SJCRH30 (cell line): ENCODE data around the gene KCNIP1. TPM values are rescaled to one million over a fixed set of nuclear protein-coding genes. Genes with fewer than 3 reads are reported as not detected.
"Not testable (repeated sequence)": the region's sequence is repeated elsewhere in the genome, so short reads cannot be mapped to it uniquely, and the experiment has no call there.

Experiments used
- DNase-seq, 2 experiments: peaks; one replicate each; pipeline ENCODE4 v3.0.0-alpha.2; 2015 to 2020
- H3K27ac ChIP-seq: fragments of 250-450 bp; sonication (Bioruptor Pico); 2 replicates; pipeline ENCODE4 v1.5.1; 2020; ENCODE audit warnings: mild to moderate bottlenecking, moderate library complexity
- H3K27me3 ChIP-seq: fragments of 250-450 bp; sonication (Bioruptor Pico); 2 replicates; pipeline ENCODE4 v1.5.1; 2020; ENCODE audit warnings: mild to moderate bottlenecking, moderate library complexity
- H3K36me3 ChIP-seq: fragments of 250-450 bp; sonication (Bioruptor Pico); 2 replicates; pipeline ENCODE4 v1.5.1; 2020; ENCODE audit warnings: mild to moderate bottlenecking, moderate library complexity
- H3K4me1 ChIP-seq: fragments of 250-450 bp; sonication (Bioruptor Pico); 2 replicates; pipeline ENCODE4 v1.5.1; 2020; ENCODE audit warnings: mild to moderate bottlenecking, moderate library complexity
- H3K4me3 ChIP-seq: fragments of 250-450 bp; sonication (Bioruptor Pico); 2 replicates; pipeline ENCODE4 v1.5.1; 2020; ENCODE audit warnings: mild to moderate bottlenecking, moderate library complexity
- H3K9me3 ChIP-seq: fragments of 250-450 bp; sonication (Bioruptor Pico); replicated peaks from 2 replicates; pipeline ENCODE4 v1.5.1; 2020; ENCODE audit warnings: mild to moderate bottlenecking, moderate library complexity
- total RNA-seq: library from RNA; depleted of rRNA; stranded (reverse); fragments of >200 nt; shearing (Covaris generic); gene quantifications from 2 replicates; pipeline ENCODE4 v1.2.3, GENCODE V29; 2014

The KCNIP1 gene
- total RNA-seq, 1 experiment from 2014 or later, result 0.81 TPM

GRCh38 chr5:170746961-170747340 lies 243.1 kb downstream of the KCNIP1 start:
- Histone ChIP-seq H3K4me3 (no peak overlapping the region), H3K4me1 (peaks cover 13% of the 10 kb centered on the region; the same call in 1 of the 2 replicates), H3K9me3 (no peaks in the 10 kb centered on the region), H3K27me3 (0 out of 2 replicates have a peak, but pooled peaks cover 3% of the 10 kb centered on the region), H3K27ac (no peak overlapping the region), H3K36me3 (no peaks in the 10 kb centered on the region)
- DNase-seq, result no peak

DNA sequence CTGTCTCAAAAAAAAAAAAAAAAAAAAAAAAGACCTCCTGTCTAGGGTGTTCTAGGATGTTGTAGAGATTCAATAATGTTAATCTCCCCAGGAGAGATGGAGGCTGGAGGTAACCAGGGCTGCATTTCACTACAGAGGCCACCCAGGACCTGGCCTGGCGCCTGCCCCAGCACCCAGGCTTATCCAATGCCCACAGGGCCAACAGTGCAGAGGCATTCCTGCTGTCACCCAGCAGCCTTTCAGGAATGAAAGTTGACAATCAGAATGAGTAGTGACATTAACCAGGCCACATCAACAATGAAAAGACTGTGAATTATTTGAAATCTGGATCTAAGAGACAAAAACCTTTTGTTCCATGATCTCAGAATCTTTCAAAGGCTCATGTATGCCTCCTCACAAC lies 243.5 kb downstream of the KCNIP1 start:
- Histone ChIP-seq H3K27me3 (0 out of 2 replicates have a peak, but pooled peaks cover 3% of the 10 kb centered on the region), H3K36me3 (no peaks in the 10 kb centered on the region), H3K27ac (no peak overlapping the region), H3K4me1 (peaks cover 15% of the 10 kb centered on the region; the same call in 1 of the 2 replicates), H3K9me3 (no peaks in the 10 kb centered on the region), H3K4me3 (no peak overlapping the region)
- no peak for DNase-seq

GRCh38 chr5:170747851-170748250 lies 244.0 kb downstream of the KCNIP1 start:
- Histone ChIP-seq H3K27me3 (0 out of 2 replicates have a peak, but pooled peaks cover 3% of the 10 kb centered on the region), H3K27ac (no peak overlapping the region), H3K9me3 (no peaks in the 10 kb centered on the region), H3K4me1 (peaks cover 15% of the 10 kb centered on the region; the same call in 1 of the 2 replicates), H3K36me3 (no peaks in the 10 kb centered on the region), H3K4me3 (no peak overlapping the region)
- DNase-seq, result peak; percentile 30 to 47

DNA sequence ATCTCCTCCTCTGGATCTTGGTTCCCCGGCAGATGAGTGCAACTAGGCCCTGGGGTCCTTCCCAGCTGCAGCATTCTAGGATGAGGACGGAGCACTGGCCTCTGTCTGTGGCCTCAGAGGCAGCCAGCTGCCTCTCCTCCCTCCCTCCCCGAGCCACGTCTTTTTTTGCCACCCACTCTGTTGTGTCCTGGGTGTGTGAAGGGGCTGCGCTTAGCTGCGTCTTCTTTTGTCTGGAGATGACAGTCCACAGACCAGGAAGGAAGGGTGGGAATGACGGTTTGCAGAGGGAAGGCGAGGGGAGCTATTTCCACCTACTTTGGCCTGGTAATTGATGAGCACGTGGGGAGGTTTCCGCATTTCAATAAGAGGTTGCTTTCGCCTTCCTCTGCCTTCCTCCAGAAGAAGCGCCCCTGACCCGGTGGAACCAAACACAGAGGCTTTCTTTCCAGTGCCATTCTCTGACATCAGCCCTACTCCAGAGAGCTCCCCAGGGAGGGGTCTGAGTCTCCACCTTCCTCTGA lies 245.2 kb downstream of the KCNIP1 start:
- no peak for DNase-seq
- no peaks in the 10 kb centered on the region for H3K9me3 ChIP-seq

DNA sequence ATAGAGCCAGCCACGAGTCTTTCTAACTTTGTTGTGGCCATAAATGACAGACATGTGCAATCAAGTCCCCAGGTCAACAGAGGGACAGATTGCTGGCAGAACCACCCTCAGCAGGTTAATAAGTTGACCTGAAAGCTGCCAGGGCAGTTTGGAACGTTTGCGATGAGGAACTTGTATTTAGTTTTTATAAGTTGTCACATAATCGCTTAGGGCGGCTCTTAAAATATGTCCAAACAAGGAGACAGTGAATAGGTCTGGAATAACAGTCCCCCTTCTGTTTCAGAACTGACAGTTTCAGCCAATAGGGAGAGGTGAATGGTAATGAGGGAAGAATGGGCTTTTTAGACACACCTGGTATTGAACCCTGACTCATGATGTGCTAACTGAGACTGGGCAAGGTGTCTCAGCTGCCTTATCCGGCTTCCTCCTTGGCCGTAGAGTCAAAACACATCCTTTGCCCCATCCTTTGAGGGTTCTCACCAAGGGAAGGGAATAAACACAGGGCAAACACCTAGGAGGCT lies 246.2 kb downstream of the KCNIP1 start:
- Histone ChIP-seq H3K4me3 (no peak overlapping the region), H3K36me3 (no peaks in the 10 kb centered on the region), H3K27ac (no peak overlapping the region), H3K4me1 (peaks cover 15% of the 10 kb centered on the region; the same call in 1 of the 2 replicates), H3K27me3 (no peaks in the 10 kb centered on the region), H3K9me3 (no peaks in the 10 kb centered on the region)
- no peak for DNase-seq

More for the DNA sequence above, 245.2 kb downstream of the KCNIP1 start:
- Histone ChIP-seq H3K4me1 (peaks cover 15% of the 10 kb centered on the region; the same call in 1 of the 2 replicates), H3K27me3 (no peaks in the 10 kb centered on the region), H3K4me3 (no peak overlapping the region), H3K27ac (no peak overlapping the region), H3K36me3 (no peaks in the 10 kb centered on the region)

- no peaks in the 10 kb centered on the region for H3K36me3 ChIP-seq
- H3K9me3 ChIP-seq, result no peaks in the 10 kb centered on the region
- H3K4me1 ChIP-seq, result peaks cover 16% of the 10 kb centered on the region
- H3K27me3 ChIP-seq, result no peaks in the 10 kb centered on the region
- no peak overlapping the region for H3K4me3 ChIP-seq
- no peak for DNase-seq
- H3K27ac ChIP-seq, result no peak overlapping the region
Observed at GRCh38 chr5:170750791-170751190, 247.0 kb downstream of the KCNIP1 start.

- Histone ChIP-seq H3K36me3 (no peaks in the 10 kb centered on the region), H3K4me1 (peaks cover 16% of the 10 kb centered on the region), H3K9me3 (no peaks in the 10 kb centered on the region), H3K4me3 (no peak overlapping the region), H3K27ac (peak overlapping the region; percentile 40), H3K27me3 (no peaks in the 10 kb centered on the region)
- DNase-seq, result peak; percentile 42 to 61
Observed at GRCh38 chr5:170751631-170752030, 247.8 kb downstream of the KCNIP1 start.

DNA sequence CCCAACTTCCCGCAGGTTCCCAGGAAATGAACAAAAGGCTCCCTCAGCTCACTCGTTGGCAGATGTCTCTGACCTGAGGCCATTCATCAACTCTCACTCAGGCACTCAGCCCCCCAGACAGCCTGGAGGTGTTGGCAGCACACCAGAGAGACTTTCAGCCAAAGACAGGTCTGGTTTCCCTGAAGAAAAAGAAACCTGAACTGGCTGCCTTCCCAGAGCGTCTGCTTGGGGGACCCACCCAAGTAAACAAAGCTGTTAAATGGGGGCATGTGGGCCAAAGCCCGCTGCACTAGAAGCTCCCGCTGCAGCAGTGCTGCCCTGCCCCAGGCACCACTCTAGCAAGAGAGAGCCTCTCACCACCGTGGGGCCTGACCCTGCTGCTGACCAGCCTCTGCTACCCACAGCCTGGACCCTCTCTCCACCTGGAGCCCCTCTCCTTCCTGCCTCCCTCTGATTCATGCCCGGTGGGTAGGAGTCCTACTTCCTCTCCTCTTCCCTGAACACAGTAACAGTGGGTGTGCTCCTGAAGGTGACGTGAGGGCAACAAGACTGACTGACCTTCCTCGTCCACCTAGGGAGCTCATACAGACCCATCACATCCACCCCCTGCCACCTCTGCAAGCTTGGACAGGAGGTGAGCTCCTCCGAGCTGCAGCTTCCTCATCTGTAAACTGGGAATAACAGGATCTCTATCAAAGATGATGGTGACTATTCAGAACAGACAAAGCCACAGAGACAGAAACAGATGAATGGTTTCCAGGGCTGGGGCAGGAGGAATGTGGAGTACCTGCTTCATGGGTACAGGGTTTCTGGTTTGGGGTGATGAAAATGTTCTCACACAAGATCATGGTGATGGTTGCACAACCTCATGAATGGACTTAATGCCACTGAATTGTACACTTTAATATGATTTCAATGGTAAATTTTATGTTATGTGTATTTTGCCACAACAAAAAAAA lies 248.7 kb downstream of the KCNIP1 start:
- Histone ChIP-seq H3K4me1 (peaks cover 16% of the 10 kb centered on the region), H3K27ac (peak overlapping the region; percentile 40), H3K4me3 (no peak overlapping the region), H3K9me3 (no peaks in the 10 kb centered on the region), H3K36me3 (no peaks in the 10 kb centered on the region), H3K27me3 (no peaks in the 10 kb centered on the region)
- DNase-seq, result peak; percentile 57 to 70

DNA sequence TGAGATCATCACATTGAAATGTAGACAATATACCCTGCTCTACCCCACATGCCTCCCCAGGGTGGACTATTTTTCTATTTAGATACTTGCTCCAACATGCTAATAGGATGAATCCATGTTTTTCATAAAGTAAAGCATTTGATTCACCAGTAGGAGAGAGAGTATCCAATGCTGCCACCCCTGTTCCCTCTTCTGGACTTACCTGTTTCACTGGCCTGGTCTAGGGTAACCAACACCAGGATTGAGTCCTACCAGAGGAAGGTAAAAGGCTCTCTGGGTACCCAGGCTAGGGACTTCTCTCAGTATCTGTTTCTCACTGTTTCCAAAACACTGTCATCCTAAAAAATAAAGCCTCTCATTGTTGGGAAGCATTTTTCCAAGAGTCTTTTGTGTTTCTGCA lies 249.5 kb downstream of the KCNIP1 start:
- DNase-seq, result no peak
- Histone ChIP-seq H3K27me3 (no peaks in the 10 kb centered on the region), H3K4me3 (no peak overlapping the region), H3K9me3 (no peaks in the 10 kb centered on the region), H3K4me1 (peaks cover 16% of the 10 kb centered on the region), H3K27ac (no peak overlapping the region), H3K36me3 (no peaks in the 10 kb centered on the region)

- not testable (repeated sequence) for H3K36me3 ChIP-seq, H3K9me3 ChIP-seq, H3K4me3 ChIP-seq, DNase-seq, H3K27me3 ChIP-seq, H3K27ac ChIP-seq
- H3K4me1 ChIP-seq, result peaks cover 16% of the 10 kb centered on the region
Observed at GRCh38 chr5:170754508-170754907, 250.7 kb downstream of the KCNIP1 start.

DNA sequence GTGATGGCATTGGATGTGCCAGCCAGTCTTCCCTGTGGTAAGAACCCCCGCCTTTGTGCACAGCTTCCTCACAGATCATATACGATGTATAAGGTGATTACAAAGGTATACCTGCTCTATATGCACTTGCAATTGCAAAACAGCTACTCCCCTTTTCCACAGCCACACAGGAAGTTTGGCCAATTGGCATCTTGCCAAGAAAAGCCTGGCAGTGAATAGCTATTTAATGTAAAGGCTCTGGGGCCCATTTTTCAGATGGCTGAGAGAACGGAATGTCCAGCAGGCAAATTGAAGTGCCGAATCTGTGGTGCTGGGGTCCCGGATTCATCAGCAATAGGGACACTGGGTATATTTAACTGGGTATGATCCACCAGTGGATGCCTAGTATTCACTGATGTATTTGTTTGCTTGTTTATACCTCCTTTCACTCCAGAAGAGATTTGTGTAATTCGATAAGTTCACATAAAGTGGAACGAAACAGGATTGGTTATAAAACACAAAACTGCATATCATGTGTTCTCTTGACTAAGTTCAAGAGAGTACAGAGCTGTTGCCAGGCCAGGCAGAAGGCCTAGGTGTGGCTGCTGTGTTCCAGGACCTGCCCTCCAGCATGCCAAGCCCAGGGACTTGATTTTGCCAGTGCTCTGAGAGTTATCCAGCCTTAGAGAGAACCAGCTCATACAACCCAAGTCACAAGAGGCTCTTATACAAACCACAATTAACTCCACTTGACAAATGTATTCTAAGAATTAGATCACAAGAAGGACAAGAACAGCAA lies 252.0 kb downstream of the KCNIP1 start:
- Histone ChIP-seq H3K27me3 (no peaks in the 10 kb centered on the region), H3K4me3 (no peak overlapping the region), H3K36me3 (no peaks in the 10 kb centered on the region), H3K4me1 (peaks cover 21% of the 10 kb centered on the region), H3K9me3 (no peaks in the 10 kb centered on the region), H3K27ac (no peak overlapping the region)
- DNase-seq, result peak; percentile 27 to 64

DNA sequence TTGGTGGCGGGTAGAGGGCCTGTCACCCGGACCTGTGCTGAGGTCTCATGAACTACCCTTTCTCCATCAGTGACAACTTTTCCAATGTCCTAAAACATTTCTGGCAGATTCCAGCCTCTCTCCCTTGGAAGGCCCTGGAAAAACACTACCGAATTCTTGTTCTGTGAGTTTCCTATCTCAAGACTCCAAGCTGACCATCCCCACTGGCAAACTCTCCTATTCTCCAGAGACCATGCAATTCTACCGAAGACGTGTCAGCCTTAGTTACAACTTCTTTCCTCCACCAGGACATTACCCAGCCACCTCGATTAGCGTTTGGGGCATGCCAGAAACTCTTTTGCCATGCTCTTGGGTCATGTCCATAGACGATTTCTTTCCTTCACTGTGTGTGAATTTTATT lies 252.9 kb downstream of the KCNIP1 start:
- H3K27me3 ChIP-seq, result no peaks in the 10 kb centered on the region
- no peak for DNase-seq
- H3K36me3 ChIP-seq, result no peaks in the 10 kb centered on the region
- no peak overlapping the region for H3K4me3 ChIP-seq
- H3K9me3 ChIP-seq, result no peaks in the 10 kb centered on the region
- H3K4me1 ChIP-seq, result peaks cover 16% of the 10 kb centered on the region
- H3K27ac ChIP-seq, result no peak overlapping the region

- Histone ChIP-seq H3K4me3 (no peak overlapping the region), H3K27ac (no peak overlapping the region), H3K9me3 (no peaks in the 10 kb centered on the region), H3K27me3 (no peaks in the 10 kb centered on the region), H3K36me3 (no peaks in the 10 kb centered on the region), H3K4me1 (peaks cover 12% of the 10 kb centered on the region; the same call in 1 of the 2 replicates)
- no peak for DNase-seq
Observed at GRCh38 chr5:170757182-170757601, 253.4 kb downstream of the KCNIP1 start.

DNA sequence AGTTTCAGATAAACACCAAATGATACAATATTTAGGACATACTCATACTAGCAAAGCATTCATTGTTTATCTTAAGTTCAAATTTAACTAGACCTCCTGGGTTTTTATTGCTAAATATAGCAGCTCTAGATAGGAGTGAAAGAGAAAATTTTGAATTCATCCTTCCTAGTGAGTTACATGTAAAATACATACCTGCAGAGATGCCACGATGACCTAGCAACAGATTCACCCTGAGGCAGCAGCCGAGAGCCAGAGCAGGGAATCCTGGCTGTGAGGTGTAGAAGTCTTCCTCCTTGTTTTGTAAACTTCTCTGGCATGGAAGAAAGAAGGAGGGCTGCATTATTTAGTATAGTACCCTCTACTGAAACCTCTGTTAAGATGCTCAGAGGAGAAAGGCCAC lies 253.8 kb downstream of the KCNIP1 start:
- H3K27me3 ChIP-seq, result no peaks in the 10 kb centered on the region
- H3K36me3 ChIP-seq, result no peaks in the 10 kb centered on the region
- H3K4me1 ChIP-seq, result peaks cover 12% of the 10 kb centered on the region; the same call in 1 of the 2 replicates
- H3K27ac ChIP-seq, result no peak overlapping the region
- H3K9me3 ChIP-seq, result no peaks in the 10 kb centered on the region
- no peak overlapping the region for H3K4me3 ChIP-seq
- no peak for DNase-seq
